ENCODE data around the gene ZSCAN31.
"Not testable (repeated sequence)": the region's sequence is repeated elsewhere in the genome, so short reads cannot be mapped to it uniquely, and the experiment has no call there.

ZSCAN31 gene

GRCh38 chr6:28368522-28368921, 32.6 kb upstream of the ZSCAN31 start:
- Histone ChIP-seq H3K4me3 (ENCODE audit: low read depth, low read length) (no peak overlapping the region), H3K9me3 (ENCODE audit: control insufficient read depth, insufficient read depth, low read length) (no peaks in the 10 kb centered on the region), H3K4me1 (ENCODE audit: control insufficient read depth, insufficient read depth, low read length) (no peaks in the 10 kb centered on the region), H3K27me3 (ENCODE audit: control insufficient read depth, insufficient read depth, low read length) (no peaks in the 10 kb centered on the region), H3K9ac (ENCODE audit: low read depth, low read length) (no peak overlapping the region), H3K36me3 (ENCODE audit: control insufficient read depth, insufficient read depth, low read length) (peaks cover 16% of the 10 kb centered on the region)

GRCh38 chr6:28365590-28365989, 29.6 kb upstream of the ZSCAN31 start:
- H3K9ac ChIP-seq (ENCODE audit: low read depth, low read length); H3K4me3 ChIP-seq (ENCODE audit: low read depth, low read length): not testable (repeated sequence)
- peaks cover 16% of the 10 kb centered on the region for H3K36me3 ChIP-seq (ENCODE audit: control insufficient read depth, insufficient read depth, low read length)

GRCh38 chr6:28360961-28361360, 25.0 kb upstream of the ZSCAN31 start:
- H3K27me3 ChIP-seq (ENCODE audit: control insufficient read depth, insufficient read depth, low read length) = no peaks in the 10 kb centered on the region
- peaks cover 10% of the 10 kb centered on the region for H3K36me3 ChIP-seq (ENCODE audit: control insufficient read depth, insufficient read depth, low read length)
- no peak overlapping the region for H3K9ac ChIP-seq (ENCODE audit: low read depth, low read length)
- H3K4me3 ChIP-seq (ENCODE audit: low read depth, low read length) = no peak overlapping the region
- no peaks in the 10 kb centered on the region for H3K4me1 ChIP-seq (ENCODE audit: control insufficient read depth, insufficient read depth, low read length)
- no peaks in the 10 kb centered on the region for H3K9me3 ChIP-seq (ENCODE audit: control insufficient read depth, insufficient read depth, low read length)

More at GRCh38 chr6:28365590-28365989, 29.6 kb upstream of the ZSCAN31 start:
- H3K9me3 ChIP-seq (ENCODE audit: control insufficient read depth, insufficient read depth, low read length); H3K4me1 ChIP-seq (ENCODE audit: control insufficient read depth, insufficient read depth, low read length); H3K27me3 ChIP-seq (ENCODE audit: control insufficient read depth, insufficient read depth, low read length): not testable (repeated sequence)

GRCh38 chr6:28359562-28359961, 23.6 kb upstream of the ZSCAN31 start:
- H3K36me3 ChIP-seq (ENCODE audit: control insufficient read depth, insufficient read depth, low read length); H3K27me3 ChIP-seq (ENCODE audit: control insufficient read depth, insufficient read depth, low read length); H3K4me1 ChIP-seq (ENCODE audit: control insufficient read depth, insufficient read depth, low read length); H3K9me3 ChIP-seq (ENCODE audit: control insufficient read depth, insufficient read depth, low read length); H3K9ac ChIP-seq (ENCODE audit: low read depth, low read length); H3K4me3 ChIP-seq (ENCODE audit: low read depth, low read length): not testable (repeated sequence)

GRCh38 chr6:28357036-28357435, 21.1 kb upstream of the ZSCAN31 start:
- no peaks in the 10 kb centered on the region for H3K27me3 ChIP-seq (ENCODE audit: control insufficient read depth, insufficient read depth, low read length)
- H3K9ac ChIP-seq (ENCODE audit: low read depth, low read length) = no peak overlapping the region
- H3K9me3 ChIP-seq (ENCODE audit: control insufficient read depth, insufficient read depth, low read length) = no peaks in the 10 kb centered on the region
- no peak overlapping the region for H3K4me3 ChIP-seq (ENCODE audit: low read depth, low read length)
- H3K4me1 ChIP-seq (ENCODE audit: control insufficient read depth, insufficient read depth, low read length) = peaks cover 3% of the 10 kb centered on the region
- no peaks in the 10 kb centered on the region for H3K36me3 ChIP-seq (ENCODE audit: control insufficient read depth, insufficient read depth, low read length)

GRCh38 chr6:28356666-28357020, 20.7 kb upstream of the ZSCAN31 start:
- Histone ChIP-seq H3K4me3 (ENCODE audit: low read depth, low read length) (no peak overlapping the region), H3K36me3 (ENCODE audit: control insufficient read depth, insufficient read depth, low read length) (no peaks in the 10 kb centered on the region), H3K9me3 (ENCODE audit: control insufficient read depth, insufficient read depth, low read length) (no peaks in the 10 kb centered on the region), H3K4me1 (ENCODE audit: control insufficient read depth, insufficient read depth, low read length) (peaks cover 3% of the 10 kb centered on the region), H3K27me3 (ENCODE audit: control insufficient read depth, insufficient read depth, low read length) (no peaks in the 10 kb centered on the region), H3K9ac (ENCODE audit: low read depth, low read length) (no peak overlapping the region)

GRCh38 chr6:28355743-28356665, 20.1 kb upstream of the ZSCAN31 start:
- Histone ChIP-seq H3K4me1 (ENCODE audit: control insufficient read depth, insufficient read depth, low read length) (peaks cover 5% of the 10 kb centered on the region), H3K9me3 (ENCODE audit: control insufficient read depth, insufficient read depth, low read length) (no peaks in the 10 kb centered on the region), H3K36me3 (ENCODE audit: control insufficient read depth, insufficient read depth, low read length) (no peaks in the 10 kb centered on the region), H3K4me3 (ENCODE audit: low read depth, low read length) (peak overlapping the region; percentile 38), H3K9ac (ENCODE audit: low read depth, low read length) (no peak overlapping the region), H3K27me3 (ENCODE audit: control insufficient read depth, insufficient read depth, low read length) (no peaks in the 10 kb centered on the region)

GRCh38 chr6:28354688-28355554, 19.0 kb upstream of the ZSCAN31 start:
- H3K4me1 ChIP-seq (ENCODE audit: control insufficient read depth, insufficient read depth, low read length) = peaks cover 6% of the 10 kb centered on the region
- H3K9ac ChIP-seq (ENCODE audit: low read depth, low read length) = no peak overlapping the region
- no peaks in the 10 kb centered on the region for H3K36me3 ChIP-seq (ENCODE audit: control insufficient read depth, insufficient read depth, low read length)
- H3K27me3 ChIP-seq (ENCODE audit: control insufficient read depth, insufficient read depth, low read length) = no peaks in the 10 kb centered on the region
- H3K9me3 ChIP-seq (ENCODE audit: control insufficient read depth, insufficient read depth, low read length) = no peaks in the 10 kb centered on the region
- H3K4me3 ChIP-seq (ENCODE audit: low read depth, low read length) = no peak overlapping the region

- peaks cover 6% of the 10 kb centered on the region for H3K4me1 ChIP-seq (ENCODE audit: control insufficient read depth, insufficient read depth, low read length)
- no peaks in the 10 kb centered on the region for H3K36me3 ChIP-seq (ENCODE audit: control insufficient read depth, insufficient read depth, low read length)
Measured at GRCh38 chr6:28353981-28354676, 18.2 kb upstream of the ZSCAN31 start.

GRCh38 chr6:28353356-28353755, 17.4 kb upstream of the ZSCAN31 start:
- no peak overlapping the region for H3K9ac ChIP-seq (ENCODE audit: low read depth, low read length)
- H3K4me3 ChIP-seq (ENCODE audit: low read depth, low read length) = no peak overlapping the region

More at GRCh38 chr6:28353981-28354676, 18.2 kb upstream of the ZSCAN31 start:
- Histone ChIP-seq H3K27me3 (ENCODE audit: control insufficient read depth, insufficient read depth, low read length) (no peaks in the 10 kb centered on the region), H3K4me3 (ENCODE audit: low read depth, low read length) (no peak overlapping the region), H3K9ac (ENCODE audit: low read depth, low read length) (no peak overlapping the region), H3K9me3 (ENCODE audit: control insufficient read depth, insufficient read depth, low read length) (no peaks in the 10 kb centered on the region)

GRCh38 chr6:28351493-28351925, 15.6 kb upstream of the ZSCAN31 start:
- Histone ChIP-seq H3K9ac (ENCODE audit: low read depth, low read length) (no peak overlapping the region), H3K27me3 (ENCODE audit: control insufficient read depth, insufficient read depth, low read length) (no peaks in the 10 kb centered on the region), H3K9me3 (ENCODE audit: control insufficient read depth, insufficient read depth, low read length) (no peaks in the 10 kb centered on the region), H3K36me3 (ENCODE audit: control insufficient read depth, insufficient read depth, low read length) (no peaks in the 10 kb centered on the region), H3K4me3 (ENCODE audit: low read depth, low read length) (no peak overlapping the region), H3K4me1 (ENCODE audit: control insufficient read depth, insufficient read depth, low read length) (peaks cover 6% of the 10 kb centered on the region)

More at GRCh38 chr6:28353356-28353755, 17.4 kb upstream of the ZSCAN31 start:
- Histone ChIP-seq H3K4me1 (ENCODE audit: control insufficient read depth, insufficient read depth, low read length) (peaks cover 6% of the 10 kb centered on the region), H3K36me3 (ENCODE audit: control insufficient read depth, insufficient read depth, low read length) (no peaks in the 10 kb centered on the region), H3K9me3 (ENCODE audit: control insufficient read depth, insufficient read depth, low read length) (no peaks in the 10 kb centered on the region), H3K27me3 (ENCODE audit: control insufficient read depth, insufficient read depth, low read length) (no peaks in the 10 kb centered on the region)

Data from iPS-15b (cell line).